ENCODE results near the gene SELENOI. TPM values are rescaled to one million over a fixed set of nuclear protein-coding genes. Genes with fewer than 3 reads are reported as not detected.

Gene SELENOI
- total and polyA plus RNA-seq, 2 experiments from 2014 or later = 8.4 to 67.8 TPM

DNA sequence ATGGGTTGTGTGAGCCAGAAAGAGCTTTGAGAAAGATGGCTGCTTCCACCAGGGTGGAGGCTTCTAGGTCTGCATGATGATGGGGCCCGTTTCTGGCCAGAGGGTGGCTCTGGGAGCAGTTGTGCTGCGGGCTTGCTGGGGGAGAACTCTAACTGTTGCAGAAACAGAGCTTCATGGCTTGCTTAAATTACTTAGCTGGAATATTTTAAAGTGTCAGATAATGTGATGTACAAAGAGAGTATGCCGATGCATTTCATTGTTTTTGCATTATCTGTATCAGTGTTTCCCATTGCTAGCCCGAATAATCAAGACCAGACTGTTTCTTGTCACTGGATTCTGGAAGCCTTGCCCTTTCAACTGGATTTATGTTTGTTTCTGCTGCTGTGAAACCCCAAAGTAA is 49.5 kb downstream of the SELENOI start:
- Mint-ChIP-seq H3K9me3 (no peaks in the 10 kb centered on the region), H3K4me3 (no peak overlapping the region), H3K4me1 (no peaks in the 10 kb centered on the region; the same call in 2 of the 3 replicates), H3K36me3 (ENCODE audit: low read depth) (no peaks in the 10 kb centered on the region), H3K27me3 (ENCODE audit: insufficient read depth, low read depth, poor library complexity) (no peaks in the 10 kb centered on the region), H3K27ac (no peak overlapping the region)
- peak; percentile 23 for DNase-seq (ENCODE audit: low spot score)
- H3K27ac ChIP-seq (ENCODE audit: low read depth) = no peak overlapping the region
- peak; percentile 50 for ATAC-seq
- no peaks in the 10 kb centered on the region for H3K79me2 ChIP-seq (replicated peaks; ENCODE audit: insufficient read depth)
- no peak overlapping the region for H3K4me3 ChIP-seq
- no peaks in the 10 kb centered on the region; the same call in 1 of the 2 replicates for H4K20me1 ChIP-seq (replicated peaks; ENCODE audit: insufficient read depth)
- no peaks in the 10 kb centered on the region for H3K27me3 ChIP-seq (ENCODE audit: insufficient read depth)
- no peak overlapping the region for H2AFZ ChIP-seq
- no peak overlapping the region for H3K4me2 ChIP-seq
- no peaks in the 10 kb centered on the region for H3K36me3 ChIP-seq (ENCODE audit: insufficient read depth)
- TF ChIP-seq ZNF114 (CRISPR knock-in tag; IDR thresholded peaks at IDR 0.05) (no peak), ZNF331 (CRISPR knock-in tag; IDR thresholded peaks at IDR 0.05; ENCODE audit: low read depth) (no peak), NANOG (IDR thresholded peaks at IDR 0.05; ENCODE audit: borderline replicate concordance) (no peak)
- TF ChIP-seq, protein P1, sequence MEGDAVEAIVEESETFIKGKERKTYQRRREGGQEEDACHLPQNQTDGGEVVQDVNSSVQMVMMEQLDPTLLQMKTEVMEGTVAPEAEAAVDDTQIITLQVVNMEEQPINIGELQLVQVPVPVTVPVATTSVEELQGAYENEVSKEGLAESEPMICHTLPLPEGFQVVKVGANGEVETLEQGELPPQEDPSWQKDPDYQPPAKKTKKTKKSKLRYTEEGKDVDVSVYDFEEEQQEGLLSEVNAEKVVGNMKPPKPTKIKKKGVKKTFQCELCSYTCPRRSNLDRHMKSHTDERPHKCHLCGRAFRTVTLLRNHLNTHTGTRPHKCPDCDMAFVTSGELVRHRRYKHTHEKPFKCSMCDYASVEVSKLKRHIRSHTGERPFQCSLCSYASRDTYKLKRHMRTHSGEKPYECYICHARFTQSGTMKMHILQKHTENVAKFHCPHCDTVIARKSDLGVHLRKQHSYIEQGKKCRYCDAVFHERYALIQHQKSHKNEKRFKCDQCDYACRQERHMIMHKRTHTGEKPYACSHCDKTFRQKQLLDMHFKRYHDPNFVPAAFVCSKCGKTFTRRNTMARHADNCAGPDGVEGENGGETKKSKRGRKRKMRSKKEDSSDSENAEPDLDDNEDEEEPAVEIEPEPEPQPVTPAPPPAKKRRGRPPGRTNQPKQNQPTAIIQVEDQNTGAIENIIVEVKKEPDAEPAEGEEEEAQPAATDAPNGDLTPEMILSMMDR (conservative IDR thresholded peaks at IDR 0.05; ENCODE audit: low read depth in 2 of 2) = no peak
- no peaks in the 10 kb centered on the region for H3K9me2 ChIP-seq (ENCODE audit: insufficient read depth)
- no peaks in the 10 kb centered on the region for H3K4me1 ChIP-seq (ENCODE audit: insufficient read depth)
- H3F3A ChIP-seq (replicated peaks; ENCODE audit: low read depth) = no peaks in the 10 kb centered on the region

DNA sequence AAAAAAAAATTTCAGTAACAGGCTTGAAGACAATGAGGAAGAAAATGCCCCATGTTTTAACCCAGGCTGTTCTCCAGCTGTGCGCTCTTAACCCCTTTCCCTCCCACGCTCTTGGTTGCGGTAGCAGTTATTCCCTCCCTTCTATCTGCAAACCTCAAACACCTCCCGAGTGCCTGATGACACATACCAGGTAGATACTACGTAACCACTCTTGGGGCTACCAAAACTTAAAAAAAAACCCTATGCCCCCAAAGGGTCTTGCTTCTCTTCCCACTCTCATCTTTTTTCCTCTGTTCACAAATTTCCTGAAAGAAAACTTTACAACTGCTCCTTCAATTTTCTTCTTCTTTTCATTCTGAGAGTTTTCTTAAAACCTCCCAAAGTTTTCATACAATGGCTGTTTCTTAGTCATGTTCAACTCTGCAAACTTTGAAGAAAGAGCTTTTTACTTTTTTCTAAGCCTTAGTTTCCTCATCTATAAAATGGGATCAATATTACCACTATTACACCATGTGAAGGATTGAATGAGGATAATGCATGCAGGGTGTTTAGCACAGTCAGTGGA is 50.9 kb downstream of the SELENOI start:
- no peak overlapping the region for H3K27ac Mint-ChIP-seq
- H3K27me3 ChIP-seq (ENCODE audit: insufficient read depth) = no peaks in the 10 kb centered on the region
- TF ChIP-seq, protein P2, sequence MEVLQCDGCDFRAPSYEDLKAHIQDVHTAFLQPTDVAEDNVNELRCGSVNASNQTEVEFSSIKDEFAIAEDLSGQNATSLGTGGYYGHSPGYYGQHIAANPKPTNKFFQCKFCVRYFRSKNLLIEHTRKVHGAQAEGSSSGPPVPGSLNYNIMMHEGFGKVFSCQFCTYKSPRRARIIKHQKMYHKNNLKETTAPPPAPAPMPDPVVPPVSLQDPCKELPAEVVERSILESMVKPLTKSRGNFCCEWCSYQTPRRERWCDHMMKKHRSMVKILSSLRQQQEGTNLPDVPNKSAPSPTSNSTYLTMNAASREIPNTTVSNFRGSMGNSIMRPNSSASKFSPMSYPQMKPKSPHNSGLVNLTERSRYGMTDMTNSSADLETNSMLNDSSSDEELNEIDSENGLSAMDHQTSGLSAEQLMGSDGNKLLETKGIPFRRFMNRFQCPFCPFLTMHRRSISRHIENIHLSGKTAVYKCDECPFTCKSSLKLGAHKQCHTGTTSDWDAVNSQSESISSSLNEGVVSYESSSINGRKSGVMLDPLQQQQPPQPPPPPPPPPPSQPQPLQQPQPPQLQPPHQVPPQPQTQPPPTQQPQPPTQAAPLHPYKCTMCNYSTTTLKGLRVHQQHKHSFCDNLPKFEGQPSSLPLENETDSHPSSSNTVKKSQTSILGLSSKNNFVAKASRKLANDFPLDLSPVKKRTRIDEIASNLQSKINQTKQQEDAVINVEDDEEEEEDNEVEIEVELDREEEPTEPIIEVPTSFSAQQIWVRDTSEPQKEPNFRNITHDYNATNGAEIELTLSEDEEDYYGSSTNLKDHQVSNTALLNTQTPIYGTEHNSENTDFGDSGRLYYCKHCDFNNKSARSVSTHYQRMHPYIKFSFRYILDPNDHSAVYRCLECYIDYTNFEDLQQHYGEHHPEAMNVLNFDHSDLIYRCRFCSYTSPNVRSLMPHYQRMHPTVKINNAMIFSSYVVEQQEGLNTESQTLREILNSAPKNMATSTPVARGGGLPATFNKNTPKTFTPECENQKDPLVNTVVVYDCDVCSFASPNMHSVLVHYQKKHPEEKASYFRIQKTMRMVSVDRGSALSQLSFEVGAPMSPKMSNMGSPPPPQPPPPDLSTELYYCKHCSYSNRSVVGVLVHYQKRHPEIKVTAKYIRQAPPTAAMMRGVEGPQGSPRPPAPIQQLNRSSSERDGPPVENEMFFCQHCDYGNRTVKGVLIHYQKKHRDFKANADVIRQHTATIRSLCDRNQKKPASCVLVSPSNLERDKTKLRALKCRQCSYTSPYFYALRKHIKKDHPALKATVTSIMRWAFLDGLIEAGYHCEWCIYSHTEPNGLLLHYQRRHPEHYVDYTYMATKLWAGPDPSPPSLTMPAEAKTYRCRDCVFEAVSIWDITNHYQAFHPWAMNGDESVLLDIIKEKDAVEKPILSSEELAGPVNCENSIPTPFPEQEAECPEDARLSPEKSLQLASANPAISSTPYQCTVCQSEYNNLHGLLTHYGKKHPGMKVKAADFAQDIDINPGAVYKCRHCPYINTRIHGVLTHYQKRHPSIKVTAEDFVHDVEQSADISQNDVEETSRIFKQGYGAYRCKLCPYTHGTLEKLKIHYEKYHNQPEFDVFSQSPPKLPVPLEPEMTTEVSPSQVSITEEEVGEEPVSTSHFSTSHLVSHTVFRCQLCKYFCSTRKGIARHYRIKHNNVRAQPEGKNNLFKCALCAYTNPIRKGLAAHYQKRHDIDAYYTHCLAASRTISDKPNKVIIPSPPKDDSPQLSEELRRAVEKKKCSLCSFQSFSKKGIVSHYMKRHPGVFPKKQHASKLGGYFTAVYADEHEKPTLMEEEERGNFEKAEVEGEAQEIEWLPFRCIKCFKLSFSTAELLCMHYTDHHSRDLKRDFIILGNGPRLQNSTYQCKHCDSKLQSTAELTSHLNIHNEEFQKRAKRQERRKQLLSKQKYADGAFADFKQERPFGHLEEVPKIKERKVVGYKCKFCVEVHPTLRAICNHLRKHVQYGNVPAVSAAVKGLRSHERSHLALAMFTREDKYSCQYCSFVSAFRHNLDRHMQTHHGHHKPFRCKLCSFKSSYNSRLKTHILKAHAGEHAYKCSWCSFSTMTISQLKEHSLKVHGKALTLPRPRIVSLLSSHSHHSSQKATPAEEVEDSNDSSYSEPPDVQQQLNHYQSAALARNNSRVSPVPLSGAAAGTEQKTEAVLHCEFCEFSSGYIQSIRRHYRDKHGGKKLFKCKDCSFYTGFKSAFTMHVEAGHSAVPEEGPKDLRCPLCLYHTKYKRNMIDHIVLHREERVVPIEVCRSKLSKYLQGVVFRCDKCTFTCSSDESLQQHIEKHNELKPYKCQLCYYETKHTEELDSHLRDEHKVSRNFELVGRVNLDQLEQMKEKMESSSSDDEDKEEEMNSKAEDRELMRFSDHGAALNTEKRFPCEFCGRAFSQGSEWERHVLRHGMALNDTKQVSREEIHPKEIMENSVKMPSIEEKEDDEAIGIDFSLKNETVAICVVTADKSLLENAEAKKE (CRISPR knock-in tag; IDR thresholded peaks at IDR 0.05) = no peak
- TF ChIP-seq CREB1 (CRISPR knock-in tag; IDR thresholded peaks at IDR 0.05; ENCODE audit: low read depth) = no peak
- TF ChIP-seq, protein P1 (conservative IDR thresholded peaks at IDR 0.05; ENCODE audit: low read depth in 2 of 2) = no peak
- no peak for TF ChIP-seq POLR2AphosphoS5 (IDR thresholded peaks at IDR 0.05; ENCODE audit: low read depth)
- no peak for TF ChIP-seq EZH2 (IDR thresholded peaks at IDR 0.05; ENCODE audit: low read depth, unreplicated experiment)
- TF ChIP-seq NANOG (IDR thresholded peaks at IDR 0.05; ENCODE audit: borderline replicate concordance) = no peak

More for the DNA sequence above, 50.9 kb downstream of the SELENOI start:
- ATAC-seq (no peak), DNase-seq (ENCODE audit: low spot score) (no peak)
- H3K4me1 ChIP-seq (ENCODE audit: insufficient read depth) = no peaks in the 10 kb centered on the region
- H2AFZ ChIP-seq = no peak overlapping the region
- no peak overlapping the region for H3K27ac ChIP-seq (ENCODE audit: low read depth)
- no peaks in the 10 kb centered on the region for H3K79me2 ChIP-seq (replicated peaks; ENCODE audit: insufficient read depth)
- H3K4me1 Mint-ChIP-seq = no peaks in the 10 kb centered on the region; the same call in 2 of the 3 replicates
- peaks cover 7% of the 10 kb centered on the region for H3K27me3 Mint-ChIP-seq (ENCODE audit: insufficient read depth, low read depth, poor library complexity)
- no peaks in the 10 kb centered on the region for H3K36me3 Mint-ChIP-seq (ENCODE audit: low read depth)
- H3F3A ChIP-seq (replicated peaks; ENCODE audit: low read depth) = no peaks in the 10 kb centered on the region
- no peaks in the 10 kb centered on the region; the same call in 1 of the 2 replicates for H4K20me1 ChIP-seq (replicated peaks; ENCODE audit: insufficient read depth)
- H3K4me2 ChIP-seq = no peak overlapping the region
- no peaks in the 10 kb centered on the region for H3K9me2 ChIP-seq (ENCODE audit: insufficient read depth)
- H3K36me3 ChIP-seq (ENCODE audit: insufficient read depth) = no peaks in the 10 kb centered on the region
- H3K4me3 ChIP-seq = no peak overlapping the region
- no peaks in the 10 kb centered on the region for H3K9me3 Mint-ChIP-seq
- no peak overlapping the region for H3K4me3 Mint-ChIP-seq
